Measurements from ENCODE around the gene LIPC. TPM values are rescaled to one million over a fixed set of nuclear protein-coding genes. Genes with fewer than 3 reads are reported as not detected.

The LIPC gene
- total and polyA plus RNA-seq, 9 of the 15 experiments (the other 6 are each of a cell fraction or from before 2014, with no cell fraction given), result 0.07 to 0.41 (median 0.11) TPM; not detected in 2

DNA sequence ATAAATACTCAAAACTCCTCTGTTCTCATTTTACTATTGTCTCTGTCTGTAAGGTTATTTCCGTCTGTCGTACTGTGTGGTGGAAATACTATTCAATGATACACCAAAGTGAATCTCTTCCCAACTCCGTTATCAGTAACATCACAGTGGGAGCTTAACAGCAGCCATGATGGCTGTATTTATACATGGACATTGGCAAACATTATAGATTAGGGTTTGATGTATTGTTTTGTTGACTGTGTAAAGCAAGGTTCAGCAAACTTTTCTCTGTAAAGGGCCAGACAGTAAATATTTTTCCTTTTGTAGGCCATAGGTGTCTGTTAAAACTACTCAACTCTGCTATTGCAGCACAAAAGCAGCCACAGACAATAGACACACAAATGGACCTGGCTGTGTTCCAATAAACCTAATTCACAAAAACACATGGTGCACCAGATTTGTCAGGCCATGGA, 23.2 kb downstream of the LIPC start:
- no peaks in the 10 kb centered on the region for H3K27me3 ChIP-seq (ENCODE audit: control insufficient read depth in 2 of 2, insufficient read depth in 2 of 2, low read length in 2 of 2)
- WGBS (ENCODE audit: insufficient coverage, low coverage, missing lambda C conversion rate), result 59% methylated on average over 3 of the region's 3 CpGs
- ChIA-PET POLR2A (no interaction called here), CTCF (ENCODE audit: low intra/inter-chr PET ratio) (no interaction called here)
- H3K9ac ChIP-seq (ENCODE audit: insufficient read depth in 1 of 2, low read depth in 2 of 2, low read length in 2 of 2), result no peak overlapping the region
- BruUV-seq (replicated peaks), result no TSS peak
- no peaks in the 10 kb centered on the region for H3K36me3 ChIP-seq (ENCODE audit: control insufficient read depth, insufficient read depth, low read length)
- no peak overlapping the region for H2AFZ ChIP-seq (ENCODE audit: low read depth, low read length)
- H3K27ac ChIP-seq (ENCODE audit: extremely low read depth, low read depth, low read length), result no peak overlapping the region
- in situ Hi-C loops (cut with MboI) (no loop called here), intact Hi-C loops (cut with micrococcal nuclease) (no loop called here)
- DNase-seq (ENCODE audit: extremely low read depth in 1 of 4, low spot score in 3 of 4), result no peak
- no peaks in the 10 kb centered on the region for H3K9me3 ChIP-seq (replicated peaks; ENCODE audit: control insufficient read depth, insufficient read depth, low read depth, low read length)
- no peaks in the 10 kb centered on the region for H3K9me1 ChIP-seq (ENCODE audit: control insufficient read depth, insufficient read depth, low read length)
- H4K20me1 ChIP-seq (replicated peaks; ENCODE audit: control insufficient read depth, insufficient read depth, low read length), result no peaks in the 10 kb centered on the region
- H3K4me2 ChIP-seq (ENCODE audit: insufficient read depth, low read length), result no peak overlapping the region
- no peak overlapping the region for H3K4me3 ChIP-seq
- H3K4me1 ChIP-seq (replicated peaks in 1 of 2; ENCODE audit: control insufficient read depth in 2 of 2, insufficient read depth in 2 of 2, low read length in 2 of 2), result peaks cover 5 to 26% of the 10 kb centered on the region in 2 experiments; a peak in 4 of 5 replicates
- no peaks in the 10 kb centered on the region for H3K79me2 ChIP-seq (ENCODE audit: control insufficient read depth, insufficient read depth, low read length)
- no peak for ATAC-seq
- FAIRE-seq, result no peak
- TF ChIP-seq ZNF354B (CRISPR knock-in tag; IDR thresholded peaks at IDR 0.05) (no peak), BACH1 (tag; IDR thresholded peaks at IDR 0.05) (peak; percentile 59; the same call in 1 of the 2 replicates), RBM25 (IDR thresholded peaks at IDR 0.05; ENCODE audit: low read depth, low read length, severe bottlenecking) (no peak), ZKSCAN8 (CRISPR knock-in tag; IDR thresholded peaks at IDR 0.05) (0 out of 2 replicates have a peak, but pooled peaks have one; percentile 24), ZNF239 (CRISPR knock-in tag; IDR thresholded peaks at IDR 0.05) (peak; percentile 34; the same call in 1 of the 2 replicates), NFIC (IDR thresholded peaks at IDR 0.05) (peak; percentile 63), NR2C1 (IDR thresholded peaks at IDR 0.05) (no peak), NR2C1 (tag; IDR thresholded peaks at IDR 0.05) (no peak), ZNF79 (CRISPR knock-in tag; IDR thresholded peaks at IDR 0.05; ENCODE audit: low read depth) (0 out of 2 replicates have a peak, but pooled peaks have one; percentile 20)
- TF ChIP-seq, protein P1, sequence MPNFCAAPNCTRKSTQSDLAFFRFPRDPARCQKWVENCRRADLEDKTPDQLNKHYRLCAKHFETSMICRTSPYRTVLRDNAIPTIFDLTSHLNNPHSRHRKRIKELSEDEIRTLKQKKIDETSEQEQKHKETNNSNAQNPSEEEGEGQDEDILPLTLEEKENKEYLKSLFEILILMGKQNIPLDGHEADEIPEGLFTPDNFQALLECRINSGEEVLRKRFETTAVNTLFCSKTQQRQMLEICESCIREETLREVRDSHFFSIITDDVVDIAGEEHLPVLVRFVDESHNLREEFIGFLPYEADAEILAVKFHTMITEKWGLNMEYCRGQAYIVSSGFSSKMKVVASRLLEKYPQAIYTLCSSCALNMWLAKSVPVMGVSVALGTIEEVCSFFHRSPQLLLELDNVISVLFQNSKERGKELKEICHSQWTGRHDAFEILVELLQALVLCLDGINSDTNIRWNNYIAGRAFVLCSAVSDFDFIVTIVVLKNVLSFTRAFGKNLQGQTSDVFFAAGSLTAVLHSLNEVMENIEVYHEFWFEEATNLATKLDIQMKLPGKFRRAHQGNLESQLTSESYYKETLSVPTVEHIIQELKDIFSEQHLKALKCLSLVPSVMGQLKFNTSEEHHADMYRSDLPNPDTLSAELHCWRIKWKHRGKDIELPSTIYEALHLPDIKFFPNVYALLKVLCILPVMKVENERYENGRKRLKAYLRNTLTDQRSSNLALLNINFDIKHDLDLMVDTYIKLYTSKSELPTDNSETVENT (CRISPR knock-in tag; IDR thresholded peaks at IDR 0.05), result no peak
- TF ChIP-seq, protein P2, sequence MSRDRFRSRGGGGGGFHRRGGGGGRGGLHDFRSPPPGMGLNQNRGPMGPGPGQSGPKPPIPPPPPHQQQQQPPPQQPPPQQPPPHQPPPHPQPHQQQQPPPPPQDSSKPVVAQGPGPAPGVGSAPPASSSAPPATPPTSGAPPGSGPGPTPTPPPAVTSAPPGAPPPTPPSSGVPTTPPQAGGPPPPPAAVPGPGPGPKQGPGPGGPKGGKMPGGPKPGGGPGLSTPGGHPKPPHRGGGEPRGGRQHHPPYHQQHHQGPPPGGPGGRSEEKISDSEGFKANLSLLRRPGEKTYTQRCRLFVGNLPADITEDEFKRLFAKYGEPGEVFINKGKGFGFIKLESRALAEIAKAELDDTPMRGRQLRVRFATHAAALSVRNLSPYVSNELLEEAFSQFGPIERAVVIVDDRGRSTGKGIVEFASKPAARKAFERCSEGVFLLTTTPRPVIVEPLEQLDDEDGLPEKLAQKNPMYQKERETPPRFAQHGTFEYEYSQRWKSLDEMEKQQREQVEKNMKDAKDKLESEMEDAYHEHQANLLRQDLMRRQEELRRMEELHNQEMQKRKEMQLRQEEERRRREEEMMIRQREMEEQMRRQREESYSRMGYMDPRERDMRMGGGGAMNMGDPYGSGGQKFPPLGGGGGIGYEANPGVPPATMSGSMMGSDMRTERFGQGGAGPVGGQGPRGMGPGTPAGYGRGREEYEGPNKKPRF (IDR thresholded peaks at IDR 0.05; ENCODE audit: low read depth, low read length), result no peak
- TF ChIP-seq, protein P3, sequence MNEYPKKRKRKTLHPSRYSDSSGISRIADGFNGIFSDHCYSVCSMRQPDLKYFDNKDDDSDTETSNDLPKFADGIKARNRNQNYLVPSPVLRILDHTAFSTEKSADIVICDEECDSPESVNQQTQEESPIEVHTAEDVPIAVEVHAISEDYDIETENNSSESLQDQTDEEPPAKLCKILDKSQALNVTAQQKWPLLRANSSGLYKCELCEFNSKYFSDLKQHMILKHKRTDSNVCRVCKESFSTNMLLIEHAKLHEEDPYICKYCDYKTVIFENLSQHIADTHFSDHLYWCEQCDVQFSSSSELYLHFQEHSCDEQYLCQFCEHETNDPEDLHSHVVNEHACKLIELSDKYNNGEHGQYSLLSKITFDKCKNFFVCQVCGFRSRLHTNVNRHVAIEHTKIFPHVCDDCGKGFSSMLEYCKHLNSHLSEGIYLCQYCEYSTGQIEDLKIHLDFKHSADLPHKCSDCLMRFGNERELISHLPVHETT (CRISPR knock-in tag; conservative IDR thresholded peaks at IDR 0.05 in 1 of 2, IDR thresholded peaks at IDR 0.05 in 1 of 2), result 0 out of 4 replicates have a peak, but pooled peaks of 1 of the 2 experiments have one; percentile 10
- TF ChIP-seq, protein P4, sequence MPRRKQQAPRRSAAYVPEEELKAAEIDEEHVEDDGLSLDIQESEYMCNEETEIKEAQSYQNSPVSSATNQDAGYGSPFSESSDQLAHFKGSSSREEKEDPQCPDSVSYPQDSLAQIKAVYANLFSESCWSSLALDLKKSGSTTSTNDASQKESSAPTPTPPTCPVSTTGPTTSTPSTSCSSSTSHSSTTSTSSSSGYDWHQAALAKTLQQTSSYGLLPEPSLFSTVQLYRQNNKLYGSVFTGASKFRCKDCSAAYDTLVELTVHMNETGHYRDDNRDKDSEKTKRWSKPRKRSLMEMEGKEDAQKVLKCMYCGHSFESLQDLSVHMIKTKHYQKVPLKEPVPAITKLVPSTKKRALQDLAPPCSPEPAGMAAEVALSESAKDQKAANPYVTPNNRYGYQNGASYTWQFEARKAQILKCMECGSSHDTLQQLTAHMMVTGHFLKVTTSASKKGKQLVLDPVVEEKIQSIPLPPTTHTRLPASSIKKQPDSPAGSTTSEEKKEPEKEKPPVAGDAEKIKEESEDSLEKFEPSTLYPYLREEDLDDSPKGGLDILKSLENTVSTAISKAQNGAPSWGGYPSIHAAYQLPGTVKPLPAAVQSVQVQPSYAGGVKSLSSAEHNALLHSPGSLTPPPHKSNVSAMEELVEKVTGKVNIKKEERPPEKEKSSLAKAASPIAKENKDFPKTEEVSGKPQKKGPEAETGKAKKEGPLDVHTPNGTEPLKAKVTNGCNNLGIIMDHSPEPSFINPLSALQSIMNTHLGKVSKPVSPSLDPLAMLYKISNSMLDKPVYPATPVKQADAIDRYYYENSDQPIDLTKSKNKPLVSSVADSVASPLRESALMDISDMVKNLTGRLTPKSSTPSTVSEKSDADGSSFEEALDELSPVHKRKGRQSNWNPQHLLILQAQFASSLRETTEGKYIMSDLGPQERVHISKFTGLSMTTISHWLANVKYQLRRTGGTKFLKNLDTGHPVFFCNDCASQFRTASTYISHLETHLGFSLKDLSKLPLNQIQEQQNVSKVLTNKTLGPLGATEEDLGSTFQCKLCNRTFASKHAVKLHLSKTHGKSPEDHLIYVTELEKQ (CRISPR knock-in tag; IDR thresholded peaks at IDR 0.05), result no peak
